Measurements from ENCODE around the gene LYRM9.
"Not testable (repeated sequence)": the region's sequence is repeated elsewhere in the genome, so short reads cannot be mapped to it uniquely, and the experiment has no call there.

LYRM9 gene

DNA sequence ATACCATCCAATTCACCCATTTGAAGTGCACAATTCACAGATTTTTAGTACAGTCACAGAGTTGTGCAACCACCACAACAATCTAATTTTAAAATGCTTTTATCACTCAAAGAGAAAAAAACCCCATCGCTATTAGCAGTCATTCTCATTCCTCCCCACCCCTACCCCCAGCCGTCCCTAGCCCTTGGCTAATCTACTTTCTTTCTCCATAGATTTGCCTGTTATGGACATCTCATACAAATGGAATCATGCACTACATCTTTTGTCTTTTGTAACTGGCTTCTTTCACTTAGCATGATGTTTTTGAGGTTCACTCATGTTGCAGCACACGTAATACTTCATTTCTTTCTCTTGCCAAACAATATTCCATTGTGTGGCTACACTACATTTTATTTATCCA, 20.4 kb downstream of the LYRM9 start:
- DNase-seq = no peak

DNA sequence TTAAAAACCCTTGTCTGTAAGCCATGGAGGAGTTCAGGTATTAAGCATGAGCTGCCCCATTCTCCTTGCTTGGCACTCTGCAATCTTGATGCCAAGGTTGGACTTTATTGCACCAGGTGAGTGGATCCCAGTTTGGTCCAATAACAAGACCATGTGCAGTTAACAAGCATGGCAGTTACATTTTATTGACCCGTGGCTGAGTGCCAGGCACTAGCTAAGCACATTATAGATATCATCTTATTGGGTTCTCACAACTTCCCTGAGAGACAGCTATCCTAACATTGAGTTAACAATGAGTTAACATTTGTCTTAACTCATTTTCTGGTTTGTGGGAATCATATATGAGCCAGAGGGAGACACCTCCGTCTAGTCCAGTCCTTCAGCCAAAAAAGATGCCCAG, 21.8 kb downstream of the LYRM9 start:
- DNase-seq = no peak

DNA sequence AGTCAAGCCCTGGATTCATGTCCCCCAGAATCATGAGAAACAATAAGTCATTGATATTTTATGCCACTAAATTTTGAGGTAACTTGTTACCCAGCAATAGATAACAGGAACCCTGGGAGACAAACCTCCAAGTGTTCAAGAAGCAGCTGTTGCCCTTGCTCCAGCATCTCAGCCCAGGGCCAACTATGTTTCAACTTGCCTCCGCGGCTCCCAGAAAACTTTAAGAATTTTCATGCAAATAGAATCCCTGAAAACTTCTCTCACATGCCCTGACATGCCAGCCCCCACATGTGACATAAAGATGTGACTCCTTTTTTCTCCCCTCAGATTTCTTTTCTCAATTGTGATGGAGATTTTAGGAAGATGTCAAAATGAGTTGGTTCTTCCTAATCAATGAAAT, 22.8 kb downstream of the LYRM9 start:
- DNase-seq = no peak

DNA sequence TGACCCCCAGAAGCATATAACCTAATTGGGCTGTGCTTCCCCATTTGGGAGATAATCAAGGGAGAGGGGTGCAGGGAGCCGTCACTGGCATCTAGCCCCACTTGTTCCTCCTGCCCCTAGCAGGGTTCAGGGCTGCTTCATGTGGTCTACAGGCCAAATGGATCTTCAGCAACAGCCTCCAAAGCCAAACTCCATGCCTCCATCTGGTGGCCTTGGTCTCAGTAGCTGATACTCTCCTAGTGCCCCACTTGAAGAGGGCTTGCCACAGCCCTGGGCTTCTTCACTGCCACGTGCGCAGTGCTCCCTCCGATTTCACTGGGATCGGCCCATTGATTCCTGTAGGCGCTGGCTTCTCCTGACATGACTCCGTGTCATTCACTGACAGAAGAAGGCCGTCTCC, 24.6 kb downstream of the LYRM9 start:
- DNase-seq = no peak

DNA sequence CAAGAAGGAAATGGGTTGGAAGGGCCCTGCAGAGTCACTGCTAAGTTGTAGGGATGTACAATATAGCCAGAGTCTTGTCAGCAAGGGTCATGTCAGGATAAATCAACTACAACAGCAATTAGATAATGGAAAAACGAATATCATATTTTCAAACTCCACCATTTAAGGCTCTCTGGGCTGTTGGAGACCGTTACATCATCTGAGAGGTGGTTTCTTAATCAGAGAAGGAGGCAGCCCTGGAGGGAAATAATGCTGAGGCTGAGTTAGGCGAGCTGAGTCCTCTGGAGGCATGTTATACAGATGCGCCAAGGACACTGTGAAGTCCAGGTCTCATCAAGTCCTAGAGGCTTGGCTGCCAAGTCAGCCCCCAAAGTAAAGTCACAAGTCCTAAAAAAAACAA, 30.3 kb downstream of the LYRM9 start:
- no peak for DNase-seq

DNA sequence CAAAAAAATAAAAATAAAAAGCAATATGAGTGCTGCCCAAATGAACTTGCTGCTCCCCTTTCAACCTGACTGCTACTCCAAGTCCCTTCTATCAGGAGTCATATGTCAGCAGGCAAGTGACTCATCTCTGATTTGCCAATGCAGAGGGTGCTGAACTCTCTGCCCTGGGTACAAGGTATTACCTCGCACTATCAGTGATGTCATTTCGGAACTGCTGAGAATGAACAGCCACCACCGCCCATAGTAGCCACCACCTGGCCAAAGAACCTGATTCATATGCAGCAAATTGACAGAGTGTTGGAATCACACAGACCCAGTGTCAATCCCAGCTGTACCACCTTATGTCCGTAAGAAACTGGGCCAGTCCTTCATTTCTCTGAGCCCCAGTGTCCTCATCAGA, 31.2 kb downstream of the LYRM9 start:
- no peak for DNase-seq

DNA sequence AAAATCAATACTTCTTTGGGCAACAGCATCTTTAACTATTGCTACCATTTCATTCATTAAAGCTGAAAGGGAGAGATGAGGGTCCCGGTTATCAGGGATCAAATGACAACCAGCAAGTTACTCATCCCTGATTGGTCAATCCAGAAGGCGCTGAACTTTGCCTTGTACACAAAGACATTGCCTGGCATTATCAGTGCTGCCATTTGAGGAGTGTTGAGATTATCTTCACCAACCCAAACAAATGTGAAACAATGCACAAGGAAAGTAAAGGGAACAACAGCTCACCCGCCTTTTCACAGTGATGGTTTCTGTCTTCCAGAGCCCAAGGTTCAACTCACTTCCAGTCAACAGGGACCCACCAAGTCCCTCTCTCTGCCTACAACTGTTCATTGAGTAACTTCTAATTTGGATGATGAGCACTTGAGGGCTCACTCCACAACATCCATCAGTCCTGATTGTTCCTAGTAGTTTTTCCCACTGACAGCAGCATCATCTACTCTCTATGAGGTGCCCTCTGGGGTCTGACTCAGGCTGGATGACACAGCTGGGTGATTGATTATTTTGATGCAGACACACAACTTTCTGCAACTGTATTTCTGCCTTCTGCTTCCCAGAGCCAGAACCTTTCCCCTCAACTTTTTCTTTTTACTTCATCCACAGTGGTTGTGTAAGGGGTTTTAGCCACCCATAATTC, 32.0 kb downstream of the LYRM9 start:
- no peak for DNase-seq

DNA sequence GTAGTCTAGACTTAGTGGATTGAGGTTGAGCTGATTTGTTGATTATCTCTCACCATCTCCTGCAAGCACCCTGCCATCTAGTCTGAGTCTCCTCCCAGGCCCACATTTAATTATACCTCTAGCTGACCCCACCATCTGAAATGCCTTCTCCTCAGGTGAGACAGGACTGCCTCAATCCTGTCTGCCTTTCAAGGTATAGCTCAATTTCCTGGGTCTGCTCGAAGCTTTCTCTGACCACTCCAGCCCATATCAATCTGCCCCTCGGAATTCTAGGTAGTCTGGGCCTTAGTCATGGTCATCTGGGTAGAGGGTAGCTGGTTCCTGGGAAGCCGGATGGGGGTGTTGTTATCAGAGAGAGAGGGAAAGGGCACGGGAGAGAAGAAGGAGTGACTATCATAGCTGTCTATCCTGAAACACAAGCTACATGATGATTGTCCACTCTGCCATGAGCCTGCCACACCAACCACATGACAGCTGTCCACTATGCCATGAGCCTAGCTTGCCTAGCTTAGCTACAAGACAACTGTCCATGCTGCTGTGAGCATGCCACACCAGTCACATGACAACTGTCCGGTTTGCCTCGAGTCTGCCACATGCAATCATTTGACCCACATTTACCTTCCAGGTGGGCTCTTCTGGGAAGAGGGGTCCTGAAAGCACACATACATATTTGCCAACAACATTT, 34.4 kb downstream of the LYRM9 start:
- no peak for DNase-seq

DNA sequence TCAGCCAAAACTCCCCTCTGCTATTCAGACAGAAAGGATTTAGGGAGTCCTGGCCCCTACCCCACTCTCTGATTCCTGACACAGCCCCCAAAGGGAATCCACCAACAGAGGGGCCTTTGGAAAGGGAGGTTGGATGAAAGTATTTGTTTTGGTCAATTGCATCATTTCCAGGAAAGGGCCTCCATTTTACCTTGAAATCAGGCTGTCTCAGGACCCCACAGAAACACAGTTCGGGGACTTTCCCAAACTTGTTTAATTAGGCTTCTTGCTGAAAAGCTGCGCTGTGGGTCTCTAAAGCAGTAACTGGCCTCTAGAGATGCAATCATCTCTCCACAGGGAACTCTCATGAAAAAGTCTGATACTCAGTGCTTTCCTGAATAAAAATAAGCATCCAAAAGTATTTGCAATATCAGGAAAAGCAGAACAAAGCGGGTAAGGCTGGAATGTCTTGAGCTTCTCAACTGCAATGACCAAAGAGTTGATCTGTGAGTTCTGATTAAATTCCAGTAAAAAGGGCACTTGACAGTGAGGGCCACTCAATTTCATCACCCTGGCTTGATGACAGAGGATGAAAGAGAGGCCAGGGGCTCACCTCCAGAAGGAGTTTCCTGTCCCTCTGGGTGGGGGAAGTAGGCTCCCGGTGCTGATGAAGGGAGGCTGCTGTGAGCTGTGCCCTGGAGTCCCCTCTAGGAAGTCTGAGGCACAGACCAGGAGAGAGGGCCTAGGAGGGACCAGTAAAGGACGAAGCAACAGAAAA, 36.3 kb downstream of the LYRM9 start:
- DNase-seq = no peak

DNA sequence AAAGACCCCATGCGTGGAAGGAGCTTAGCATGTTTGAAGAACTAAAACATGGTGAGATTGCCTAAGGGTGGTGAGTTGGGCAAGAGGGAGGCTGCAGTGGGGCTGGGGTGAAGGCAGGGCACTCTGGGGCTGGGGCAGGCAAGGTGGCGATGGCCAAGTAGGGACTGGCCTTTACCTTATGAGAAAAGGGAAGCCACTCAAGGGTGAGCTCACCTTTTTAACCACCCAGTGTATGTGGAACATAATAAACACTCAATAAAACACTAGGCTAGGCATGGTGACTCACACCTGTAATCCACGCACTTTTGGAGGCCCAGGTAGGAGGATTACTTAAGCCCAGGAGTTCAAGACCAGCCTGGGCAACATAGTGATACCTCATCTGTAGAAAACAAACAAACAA, 37.7 kb downstream of the LYRM9 start:
- DNase-seq = no peak

DNA sequence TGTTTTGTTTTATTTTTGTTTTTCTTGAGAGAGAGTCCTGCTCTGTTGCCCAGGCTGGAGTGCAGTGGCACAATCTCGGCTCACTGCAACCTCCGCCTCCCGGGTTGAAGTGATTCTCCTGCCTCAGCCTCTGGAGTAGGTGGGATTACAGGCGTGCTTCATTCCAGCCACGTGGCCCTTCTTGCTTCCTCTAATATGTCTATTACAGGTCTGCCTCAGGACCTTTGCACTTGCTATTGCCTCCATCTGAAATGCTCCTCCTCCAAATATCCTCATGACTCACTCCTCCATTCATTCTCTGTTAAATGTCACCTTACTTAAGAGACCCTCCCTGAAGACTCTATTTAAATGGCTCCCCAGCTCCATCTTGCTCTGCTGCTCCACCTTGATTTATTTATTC, 39.0 kb downstream of the LYRM9 start:
- no peak for DNase-seq

DNA sequence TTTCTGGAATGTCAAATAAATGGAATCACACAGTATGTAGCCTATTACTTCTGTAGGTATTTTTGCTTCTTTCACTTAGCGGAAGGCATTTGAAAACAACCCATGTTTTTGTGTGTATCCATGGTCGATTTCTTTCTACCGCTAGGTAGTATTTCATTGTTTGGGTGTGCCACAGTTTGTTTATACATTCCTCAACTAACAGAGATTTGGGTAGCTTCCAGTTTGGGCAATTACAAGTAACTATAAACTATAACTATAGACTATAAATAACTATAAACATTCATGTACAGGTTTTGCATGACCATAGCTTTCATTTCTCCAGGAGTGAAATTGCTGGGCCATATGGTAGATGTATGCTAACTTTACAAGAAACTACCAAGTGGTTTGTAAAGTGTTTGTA, 40.1 kb downstream of the LYRM9 start:
- no peak for DNase-seq

DNA sequence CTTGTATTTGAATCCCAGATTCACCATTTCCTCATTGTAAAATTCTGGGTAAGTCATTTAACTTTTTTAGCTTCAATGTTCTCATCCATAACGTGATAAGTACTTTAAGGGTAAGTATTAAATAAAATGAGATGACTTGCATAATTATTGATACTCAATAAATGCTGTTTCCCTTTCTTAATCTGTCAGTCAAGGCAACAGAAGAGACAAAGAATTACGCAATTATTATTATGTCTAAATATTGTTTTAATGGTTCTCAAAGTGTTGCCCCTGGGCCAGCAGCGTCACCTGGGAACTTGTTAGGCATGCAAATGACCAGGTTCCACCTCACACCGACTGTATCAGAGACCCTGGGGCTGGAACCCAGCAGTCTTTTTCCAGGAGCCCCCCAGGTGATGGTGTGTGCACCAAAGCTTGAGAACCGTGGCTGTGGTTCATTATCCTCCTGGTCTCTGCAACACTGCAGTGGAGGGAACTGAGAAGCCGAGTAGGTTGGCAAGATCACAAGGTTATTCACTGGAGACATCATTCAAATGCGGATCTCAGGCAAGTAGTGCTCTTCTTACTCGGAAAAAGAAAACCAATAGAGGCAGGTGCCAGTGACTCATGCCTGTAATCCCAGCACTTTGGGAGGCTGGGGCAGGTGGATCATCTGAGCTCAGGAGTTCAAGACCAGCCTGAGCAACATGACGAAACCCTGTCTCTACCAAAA, 43.5 kb downstream of the LYRM9 start:
- DNase-seq = no peak

DNA sequence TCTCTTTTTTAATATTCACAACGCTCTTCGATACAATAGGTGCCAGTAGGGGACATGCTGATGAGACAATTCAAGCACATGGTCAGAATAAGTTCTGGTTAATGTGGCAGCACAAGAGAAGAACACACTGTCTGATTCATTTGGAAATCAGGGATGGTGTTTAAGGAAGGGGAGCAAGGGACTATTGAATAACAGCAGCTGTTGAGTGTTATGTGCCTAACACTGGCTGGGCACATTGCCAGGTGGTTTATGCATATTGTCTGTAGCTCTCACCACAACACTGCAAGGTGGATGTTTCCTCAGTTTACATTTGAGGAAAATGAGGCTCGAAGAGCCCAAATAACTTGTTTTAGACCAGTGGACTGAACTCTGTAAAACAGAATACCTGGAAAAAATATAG, 44.2 kb downstream of the LYRM9 start:
- no peak for DNase-seq

DNA sequence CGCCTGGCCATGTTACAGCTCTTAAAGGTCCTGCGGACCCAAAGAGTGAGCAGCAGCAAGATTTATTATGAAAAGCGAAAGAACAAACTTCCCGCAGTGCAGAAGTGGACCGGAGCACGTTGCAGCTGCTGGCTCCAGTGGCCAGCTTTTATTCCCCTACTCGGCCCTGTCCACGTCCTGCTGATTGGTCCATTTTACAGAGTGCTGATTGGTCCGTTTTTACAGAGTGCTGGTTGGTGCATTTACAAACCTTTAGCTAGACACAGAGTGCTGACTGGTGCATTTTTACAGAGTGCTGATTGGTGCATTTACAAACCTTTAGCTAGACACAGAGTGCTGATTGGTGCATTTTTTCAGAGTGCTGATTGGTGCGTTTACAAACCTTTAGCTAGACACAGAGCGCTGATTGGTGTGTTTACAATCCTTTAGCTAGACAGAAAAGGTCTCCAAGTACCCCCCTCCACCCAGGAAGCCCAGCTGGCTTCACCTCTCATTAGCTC, 46.3 kb downstream of the LYRM9 start:
- DNase-seq = not testable (repeated sequence)

DNA sequence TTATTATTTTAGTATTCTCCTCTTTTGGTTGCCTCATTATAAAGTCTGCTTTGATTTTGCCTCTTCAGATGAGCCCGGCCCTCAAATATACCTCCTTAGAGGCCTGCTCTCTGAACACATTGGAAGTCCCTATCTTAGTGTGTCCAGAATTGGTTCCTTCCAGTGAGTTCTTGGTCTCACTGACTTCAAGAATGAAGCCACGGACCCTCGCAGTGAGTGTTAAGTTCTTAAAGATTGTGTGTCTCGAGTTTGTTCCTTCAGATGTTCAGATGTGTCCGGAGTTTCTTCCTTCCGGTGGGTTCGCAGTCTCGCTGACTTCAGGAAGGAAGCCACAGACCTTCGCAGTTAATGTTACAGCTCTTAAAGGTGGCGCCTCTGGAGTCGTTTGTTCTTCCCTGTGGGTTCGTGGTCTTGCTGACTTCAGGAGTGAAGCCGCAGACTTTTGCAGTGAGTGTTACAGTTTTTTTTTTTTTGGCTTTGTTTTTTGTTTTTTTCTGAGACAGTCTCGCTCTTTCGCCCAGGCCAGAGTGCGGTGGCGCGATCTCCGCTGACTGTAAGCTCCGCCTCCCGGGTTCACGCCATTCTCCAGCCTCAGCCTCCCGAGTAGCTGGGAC, 47.0 kb downstream of the LYRM9 start:
- no peak for DNase-seq

DNA sequence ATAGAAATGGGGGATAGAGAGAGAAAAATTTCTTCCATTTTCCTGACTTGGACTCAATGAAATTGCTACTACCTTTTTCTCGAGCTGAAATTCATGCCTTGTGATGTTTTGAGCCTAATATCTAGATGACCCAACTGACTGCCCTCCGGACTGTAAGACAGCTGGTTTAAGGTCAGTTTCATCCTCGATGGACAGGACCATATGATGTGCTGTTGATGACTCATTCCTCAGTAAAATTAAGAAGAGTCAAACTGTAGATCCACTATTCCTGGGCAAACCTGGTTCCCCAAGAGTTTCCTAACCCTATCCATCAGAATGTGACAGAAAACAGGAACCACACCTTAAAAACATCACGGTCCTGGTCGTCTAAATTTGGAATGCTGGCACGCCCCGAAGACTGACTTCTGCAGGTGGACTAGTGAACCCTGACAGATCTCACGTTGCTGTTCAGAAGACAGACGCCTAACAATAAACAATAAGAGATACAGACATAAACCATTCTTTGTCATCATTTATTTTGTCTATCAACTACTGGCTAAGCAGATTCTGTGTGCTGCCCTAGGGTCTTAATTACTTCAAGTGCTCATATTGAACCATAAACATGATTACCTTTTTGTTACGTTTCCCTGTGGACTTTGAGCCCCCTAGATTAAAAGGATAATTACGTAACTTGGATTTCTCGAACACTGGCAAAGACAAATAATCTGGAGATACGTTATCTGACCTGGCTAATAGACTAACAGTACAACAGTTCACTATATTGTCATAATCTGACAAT, 47.7 kb downstream of the LYRM9 start:
- no peak for DNase-seq

DNA sequence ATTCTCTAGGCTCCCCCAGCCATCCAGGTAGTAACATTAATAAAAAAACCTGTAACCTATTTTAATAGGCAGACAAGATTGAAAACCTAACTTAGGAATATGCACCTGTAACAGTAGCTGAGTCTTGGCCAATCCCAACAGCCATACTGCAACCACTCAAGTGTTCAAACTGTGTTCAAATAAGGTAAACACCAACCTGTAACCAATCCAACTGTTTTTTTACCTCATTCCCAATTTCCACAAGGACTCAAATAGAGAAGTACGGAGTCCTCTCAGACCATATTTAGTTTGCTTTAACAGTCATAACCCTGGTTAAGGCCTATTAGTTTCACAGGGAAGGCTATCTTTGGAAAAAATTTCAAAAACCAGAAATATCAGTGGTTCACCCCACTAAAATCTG, 52.5 kb downstream of the LYRM9 start:
- DNase-seq = no peak

DNA sequence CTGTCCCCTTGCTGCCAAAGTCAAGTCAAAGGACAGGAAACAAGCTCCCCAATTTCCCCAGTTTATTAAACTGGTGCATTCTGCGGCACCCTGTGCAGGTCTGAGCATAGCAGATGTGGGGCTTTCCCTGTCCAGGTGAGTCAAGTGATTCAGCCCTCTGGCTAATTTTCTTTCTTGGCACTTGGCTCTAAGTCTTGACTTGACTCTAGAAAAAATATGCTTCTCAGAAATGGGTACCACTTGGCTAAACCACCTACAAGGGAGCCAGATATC, 52.8 kb downstream of the LYRM9 start:
- DNase-seq = not testable (repeated sequence)

DNA sequence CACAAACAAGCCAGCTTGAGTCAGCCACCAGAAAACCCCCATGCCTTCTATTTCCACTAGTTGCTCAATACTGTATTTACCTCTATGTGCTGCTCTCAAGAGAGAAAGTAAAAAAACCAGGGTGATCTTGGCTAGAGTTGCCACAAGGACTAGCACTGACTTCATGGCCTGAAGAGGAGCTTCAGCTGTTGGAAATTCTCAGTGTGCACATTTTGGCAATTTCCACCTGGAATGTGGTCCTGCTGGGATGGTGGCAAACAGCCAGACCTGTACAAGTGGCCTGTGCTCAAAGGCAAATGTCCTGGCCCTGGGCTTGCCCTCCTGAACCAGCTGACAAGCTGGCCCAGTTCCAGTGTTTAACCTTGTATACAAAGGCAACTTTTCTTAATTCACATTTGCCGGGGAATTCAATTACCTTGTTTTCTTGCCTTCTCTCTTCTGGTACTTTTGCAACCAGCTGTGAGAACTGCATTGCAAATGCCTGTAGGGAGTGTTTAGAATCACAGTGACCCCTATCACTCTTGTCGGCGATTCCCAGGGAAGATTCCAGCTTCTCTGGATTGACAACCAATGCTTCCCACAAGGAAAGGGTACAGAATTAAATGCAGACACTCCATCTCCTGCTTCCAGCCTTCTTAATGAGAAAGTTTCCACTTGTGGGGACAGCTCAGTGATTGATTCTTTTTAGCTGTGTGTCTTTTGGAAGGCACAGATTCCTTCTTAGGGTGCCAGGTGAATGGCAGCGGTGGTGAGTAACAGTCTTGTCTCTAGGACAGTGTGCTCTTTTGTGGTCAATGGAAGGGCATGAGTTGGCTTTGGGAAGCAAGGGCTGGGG, 53.4 kb downstream of the LYRM9 start:
- DNase-seq = not testable (repeated sequence)

DNA sequence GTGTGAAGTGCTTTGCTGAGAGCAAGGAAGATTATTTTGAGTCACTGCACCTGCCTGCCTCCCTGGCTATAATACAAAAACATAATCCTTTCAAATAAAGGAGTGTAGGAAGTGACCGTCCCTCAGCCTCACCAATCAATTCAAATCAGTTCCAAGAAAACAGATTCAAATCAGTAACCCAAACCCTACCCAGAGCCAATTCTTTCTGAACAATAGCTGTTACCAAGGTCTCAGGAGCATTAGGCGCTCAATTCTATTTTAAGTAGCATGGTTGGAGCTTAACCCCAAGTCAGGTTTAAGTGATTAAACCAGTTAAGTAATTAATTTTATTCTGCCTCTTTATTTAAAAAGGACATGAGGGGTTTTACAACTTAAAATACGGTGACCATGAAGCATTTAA, 54.6 kb downstream of the LYRM9 start:
- DNase-seq = not testable (repeated sequence)
